HepG2 (cell line): Measurements from ENCODE around the gene PSPH. TPM values are rescaled to one million over a fixed set of nuclear protein-coding genes. Genes with fewer than 3 reads are reported as not detected.

Experiments used
- ARID5B ChIP-seq: IDR thresholded peaks from 2 replicates; pipeline ENCODE4 v1.4.0; 2020; ENCODE audit warnings: mild to moderate bottlenecking, missing genetic modification reagents
- HNF1B ChIP-seq: sonication (generic); formaldehyde crosslinking; IDR thresholded peaks from 2 replicates; pipeline ENCODE4 v1.5.1; 2020; ENCODE audit warnings: mild to moderate bottlenecking, moderate library complexity, missing genetic modification reagents
- JUN ChIP-seq: sonication (generic); formaldehyde crosslinking; IDR thresholded peaks from 2 replicates; pipeline ENCODE4 v1.4.0; 2020; ENCODE audit warnings: mild to moderate bottlenecking, missing genetic modification reagents
- KDM4B ChIP-seq: sonication (generic); formaldehyde crosslinking; IDR thresholded peaks from 2 replicates; pipeline ENCODE4 v1.4.0; 2020; ENCODE audit warnings: missing genetic modification reagents
- MAF1 ChIP-seq: sonication (generic); formaldehyde crosslinking; IDR thresholded peaks from 2 replicates; pipeline ENCODE4 v1.5.0; 2020; ENCODE audit warnings: missing genetic modification reagents, borderline replicate concordance
- MED8 ChIP-seq: sonication (generic); formaldehyde crosslinking; IDR thresholded peaks from 2 replicates; pipeline ENCODE4 v1.8.1; 2023; ENCODE audit warnings: mild to moderate bottlenecking, missing genetic modification reagents; ENCODE audit not compliant: insufficient replicate concordance
- MTA1 ChIP-seq: sonication (generic); formaldehyde crosslinking; IDR thresholded peaks from 2 replicates; pipeline ENCODE4 v1.4.0; 2020; ENCODE audit warnings: missing genetic modification reagents, mild to moderate bottlenecking, borderline replicate concordance
- MYNN ChIP-seq: sonication (generic); formaldehyde crosslinking; IDR thresholded peaks from 2 replicates; pipeline ENCODE4 v1.4.0; 2020; ENCODE audit warnings: mild to moderate bottlenecking, low read depth, missing genetic modification reagents
- MZF1 ChIP-seq: sonication (generic); formaldehyde crosslinking; IDR thresholded peaks from 2 replicates; pipeline ENCODE4 v1.8.1; 2023; ENCODE audit warnings: mild to moderate bottlenecking, missing genetic modification reagents, borderline replicate concordance
- NAIF1 ChIP-seq: sonication (generic); formaldehyde crosslinking; IDR thresholded peaks from 2 replicates; pipeline ENCODE4 v1.5.0; 2020; ENCODE audit warnings: mild to moderate bottlenecking, missing genetic modification reagents, borderline replicate concordance
- PLSCR1 ChIP-seq: sonication (generic); formaldehyde crosslinking; IDR thresholded peaks from 2 replicates; pipeline ENCODE4 v1.5.0; 2020; ENCODE audit warnings: missing genetic modification reagents, mild to moderate bottlenecking, borderline replicate concordance
- POLR2AphosphoS2 ChIP-seq: IDR thresholded peaks from 2 replicates; pipeline ENCODE4 v1.6.1; 2011; ENCODE audit warnings: low read depth, low read length, improper control_type of control experiment
- RELA ChIP-seq: sonication (generic); formaldehyde crosslinking; IDR thresholded peaks from 2 replicates; pipeline ENCODE4 v1.4.0; 2020; ENCODE audit warnings: missing genetic modification reagents
- SIN3A ChIP-seq: IDR thresholded peaks from 2 replicates; pipeline ENCODE4 v1.6.1; 2011; ENCODE audit warnings: low read depth, mild to moderate bottlenecking, control low read depth, low read length, borderline replicate concordance
- SMAD3 ChIP-seq: sonication (generic); formaldehyde crosslinking; IDR thresholded peaks from 2 replicates; pipeline ENCODE4 v1.4.0; 2020; ENCODE audit warnings: missing genetic modification reagents
- ZBTB42 ChIP-seq: sonication (generic); formaldehyde crosslinking; IDR thresholded peaks from 2 replicates; pipeline ENCODE4 v1.5.0; 2020; ENCODE audit warnings: mild to moderate bottlenecking, missing genetic modification reagents
- ZBTB49 ChIP-seq: sonication (generic); formaldehyde crosslinking; IDR thresholded peaks from 2 replicates; pipeline ENCODE4 v1.4.0; 2020; ENCODE audit warnings: missing genetic modification reagents, borderline replicate concordance
- ZNF263 ChIP-seq: sonication (generic); formaldehyde crosslinking; IDR thresholded peaks from 2 replicates; pipeline ENCODE4 v1.4.0; 2020; ENCODE audit warnings: missing genetic modification reagents
- ZNF564 ChIP-seq: sonication (generic); formaldehyde crosslinking; IDR thresholded peaks from 2 replicates; pipeline ENCODE4 v1.8.1; 2023; ENCODE audit warnings: mild to moderate bottlenecking, missing genetic modification reagents
- ZNF724P ChIP-seq: sonication (generic); formaldehyde crosslinking; IDR thresholded peaks from 2 replicates; pipeline ENCODE4 v1.8.0; 2022; ENCODE audit warnings: missing genetic modification reagents, borderline replicate concordance
- polyA plus RNA-seq, 8 experiments: library from polyadenylated mRNA; depleted of rRNA in 3 of 8; stranded (reverse) in 7 of 8; unstranded in 1 of 8; fragments of >200 nt; fragmentation: Illumina TruSeq in 4 of 8; extraction: Trizol in 4 of 8; gene quantifications; 2 replicates each; pipeline versions ENCODE4 v1.2.1 to v1.2.3, GENCODE V29; 2011 to 2016; ENCODE audit warnings: low read depth in 4 of 8, missing spikeins in 1 of 8, mixed read lengths in 1 of 8; ENCODE audit not compliant: insufficient read depth in 1 of 8
- total RNA-seq, 5 experiments: library from RNA; depleted of rRNA; stranded (reverse); fragments of >200 nt; fragmentation: Illumina TruSeq; extraction: Trizol; gene quantifications; 2 replicates each; pipeline ENCODE4 v1.2.3, GENCODE V29; 2016; ENCODE audit warnings: low read depth in 1 of 5

Gene PSPH
- total and polyA plus RNA-seq, 2 of the 13 experiments (the other 11 are each of a cell fraction or from before 2014, with no cell fraction given): 85.5 to 124 TPM

- TF ChIP-seq MED8 (peak; percentile 68), SMAD3 (CRISPR knock-in tag) (peak; percentile 78; the same call in 1 of the 2 replicates), RELA (CRISPR knock-in tag) (no peak), ZNF263 (CRISPR knock-in tag) (0 out of 2 replicates have a peak, but pooled peaks have one; percentile 46), ZNF724P (CRISPR knock-in tag) (no peak), SIN3A (peak; percentile 69; the same call in 1 of the 2 replicates), HNF1B (CRISPR knock-in tag) (peak; percentile 89), MZF1 (CRISPR knock-in tag) (no peak), ZNF564 (CRISPR knock-in tag) (no peak; the same call in 1 of the 2 replicates), KDM4B (CRISPR knock-in tag) (peak; percentile 32; the same call in 1 of the 2 replicates), POLR2AphosphoS2 (no peak), MTA1 (CRISPR knock-in tag) (peak; percentile 18; the same call in 1 of the 2 replicates), MAF1 (CRISPR knock-in tag) (no peak), NAIF1 (CRISPR knock-in tag) (peak; percentile 81; the same call in 1 of the 2 replicates), ZBTB49 (CRISPR knock-in tag) (peak; percentile 46; the same call in 1 of the 2 replicates), JUN (no peak), MYNN (CRISPR knock-in tag) (0 out of 2 replicates have a peak, but pooled peaks have one; percentile 15), PLSCR1 (CRISPR knock-in tag) (no peak), ZBTB42 (CRISPR knock-in tag) (peak; percentile 27; the same call in 1 of the 2 replicates), ARID5B (peak; percentile 63; the same call in 1 of the 2 replicates)
These were observed at the start of gene PSPH, which contains the start of gene CCT6A (continued) for GRCh38 chr7:56051339-56052191.
